Stimulated activated CD8-positive, alpha-beta memory T cell treated with anti-CD3 and anti-CD28 coated beads, Interleukin-7, amount 100 ng/mL, for 1 hour (primary cell): Measurements from ENCODE around the gene IRF7.
"Not testable (repeated sequence)": the region's sequence is repeated elsewhere in the genome, so short reads cannot be mapped to it uniquely, and the experiment has no call there.

ENCODE experiments used
- DNase-seq, 2 donors: peaks; one replicate each; pipeline ENCODE4 v3.0.0-alpha.2; 2020; ENCODE audit warnings: low read depth in 2 of 2

Gene IRF7

DNA sequence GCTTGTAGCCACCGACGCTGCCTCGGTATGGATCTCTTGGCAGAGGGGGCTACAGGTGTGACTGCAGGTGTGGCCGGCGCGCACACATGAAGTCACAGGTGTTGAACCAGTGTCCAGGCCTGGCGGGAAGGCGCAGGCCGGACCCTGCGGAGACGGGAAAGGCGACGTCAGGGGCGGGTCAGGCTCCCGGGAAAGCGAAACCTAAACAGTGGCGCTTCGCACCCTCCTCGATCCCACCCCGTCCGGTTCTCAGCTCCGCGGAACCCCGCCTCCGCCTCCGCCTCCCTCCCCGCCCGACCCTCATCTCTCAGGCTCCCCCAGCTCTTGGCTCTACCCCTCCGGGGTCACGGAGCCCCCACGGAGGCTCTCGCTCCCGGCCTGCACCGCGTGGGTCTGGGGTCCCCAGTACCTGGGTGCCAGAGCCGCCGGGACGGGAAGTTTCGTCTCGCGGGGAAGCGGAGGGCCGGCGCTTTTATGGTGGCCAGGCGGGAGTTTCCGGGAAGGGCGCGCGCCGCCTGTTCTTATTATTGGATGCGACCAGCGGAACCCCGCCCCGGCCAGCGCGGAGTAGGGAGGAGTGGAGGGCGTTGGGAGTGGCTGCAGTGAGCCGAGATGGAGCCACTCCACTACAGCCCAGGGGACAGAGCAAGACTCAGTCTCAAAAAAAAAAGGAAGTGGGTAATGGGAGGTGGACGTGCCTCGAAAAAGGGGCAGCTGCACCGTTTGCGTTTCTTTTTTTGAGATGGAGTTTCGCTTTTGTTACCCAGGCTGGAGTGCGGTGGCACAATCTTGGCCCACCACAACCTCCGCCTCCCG, at the start of gene IRF7:
Gene IRF7, minus strand, starts transcription at position 447 of the 816 bp plus-strand sequence. CDS start 586 bp downstream, outside the sequence.
- DNase-seq: peak; percentile 70 to 83

DNA sequence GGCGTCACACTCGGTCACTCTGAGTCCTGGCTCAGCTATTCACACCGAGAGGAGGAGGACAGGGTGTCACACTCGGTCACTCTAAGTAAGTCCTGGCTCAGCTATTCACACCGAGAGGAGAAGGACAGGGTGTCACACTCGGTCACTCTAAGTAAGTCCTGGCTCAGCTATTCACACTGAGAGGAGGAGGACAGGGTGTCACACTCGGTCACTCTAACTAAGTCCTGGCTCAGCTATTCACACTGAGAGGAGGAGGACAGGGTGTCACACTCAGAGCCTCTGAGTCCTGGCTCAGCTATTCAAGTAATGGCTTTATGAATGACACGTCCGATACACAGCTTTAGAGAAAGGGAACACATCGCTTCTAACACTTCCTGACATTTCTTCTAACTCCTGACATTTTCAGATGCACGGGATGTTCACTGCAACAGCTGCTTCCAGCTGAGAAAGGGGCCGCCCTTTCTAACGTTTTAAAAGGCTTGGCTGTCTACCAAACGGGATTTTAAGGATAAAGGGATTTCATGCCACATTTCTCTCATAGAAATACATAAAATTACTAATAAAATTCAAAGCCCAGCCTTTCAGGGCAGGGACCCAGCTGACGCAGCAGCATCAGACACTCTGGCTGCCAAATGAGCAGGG, 49.4 kb upstream of the IRF7 start:
- no peak for DNase-seq

GRCh38 chr11:662689-663274, 47.0 kb upstream of the IRF7 start:
- DNase-seq: no peak

DNA sequence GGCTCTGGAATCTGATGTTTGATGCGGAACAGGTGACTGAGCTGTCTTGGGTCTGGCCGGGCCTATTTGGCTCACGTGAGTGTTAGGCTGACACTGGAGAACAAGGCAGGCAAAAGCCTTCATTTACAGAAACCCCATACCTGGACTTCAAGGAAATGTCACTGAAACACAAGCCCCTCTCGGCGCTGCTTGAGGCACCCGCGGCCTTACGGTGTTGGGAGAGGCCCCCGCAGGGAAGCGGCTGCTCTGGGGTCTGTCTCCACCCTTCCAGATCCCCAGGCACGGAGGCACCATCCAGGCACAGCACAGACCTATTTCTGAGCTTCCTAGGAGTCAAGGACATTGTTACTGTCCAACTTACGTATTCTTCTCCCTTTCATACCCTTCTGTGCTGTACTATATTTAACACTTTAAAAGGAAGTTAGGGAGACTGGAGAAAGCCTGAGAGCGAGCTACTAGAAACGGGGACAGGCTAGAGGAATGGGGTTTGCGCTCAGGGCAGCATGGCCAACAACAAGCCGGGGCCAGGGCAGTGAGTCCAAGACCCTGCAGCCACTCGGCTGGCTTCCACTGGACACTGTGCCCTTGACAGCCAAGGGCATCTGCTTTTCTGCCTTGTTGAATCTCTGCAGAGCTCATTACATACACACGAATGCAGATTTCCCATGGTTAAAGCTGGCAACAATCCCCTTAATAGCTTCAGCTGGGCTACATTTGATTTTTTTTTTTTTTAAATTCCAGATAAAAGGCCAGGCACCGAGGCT, 45.1 kb upstream of the IRF7 start:
- DNase-seq: no peak

DNA sequence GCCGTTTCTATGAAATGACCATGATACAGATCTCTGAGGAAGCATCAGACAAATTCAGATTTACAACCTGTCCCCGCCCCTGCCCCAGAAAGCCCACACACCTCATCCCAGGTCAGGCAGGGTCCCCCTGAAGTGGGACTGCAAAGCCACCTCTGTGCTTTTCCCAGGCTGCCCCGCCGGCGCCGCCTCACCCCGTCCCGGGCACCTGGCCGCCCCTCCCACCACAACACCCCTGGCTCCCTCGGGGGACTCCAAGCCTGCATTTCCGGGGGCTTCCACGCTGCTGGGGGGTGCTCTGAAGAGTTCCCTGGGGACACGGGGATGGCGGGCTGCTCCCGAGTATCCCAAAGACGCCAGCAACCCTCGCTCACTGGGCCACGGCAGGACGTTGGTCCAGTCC, 44.5 kb upstream of the IRF7 start:
- no peak for DNase-seq

- no peak for DNase-seq
Measured at GRCh38 chr11:659532-660085, 43.9 kb upstream of the IRF7 start.

DNA sequence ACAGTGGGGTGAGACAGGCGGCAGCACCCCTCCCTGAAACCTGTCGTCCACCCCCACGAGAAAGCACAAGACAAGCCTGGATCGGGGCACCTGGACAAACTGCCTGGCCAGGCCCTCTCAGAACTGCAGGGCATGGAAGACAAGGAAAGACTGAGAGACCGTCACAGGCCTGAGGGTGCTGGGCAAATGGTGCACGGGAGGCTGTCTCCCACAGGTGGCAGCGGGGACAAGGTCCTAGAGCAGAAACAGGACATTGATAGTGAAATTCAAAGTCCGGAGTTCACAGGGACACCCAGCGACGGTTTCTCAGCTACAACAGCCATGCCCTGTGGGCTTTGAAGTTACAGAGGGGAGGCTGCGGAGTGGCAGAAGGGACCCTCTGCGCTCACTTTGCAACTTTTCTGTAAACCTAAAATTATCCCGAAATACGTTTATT, 42.0 kb upstream of the IRF7 start:
- DNase-seq: no peak

GRCh38 chr11:656866-657265, 41.1 kb upstream of the IRF7 start:
- DNase-seq: no peak

DNA sequence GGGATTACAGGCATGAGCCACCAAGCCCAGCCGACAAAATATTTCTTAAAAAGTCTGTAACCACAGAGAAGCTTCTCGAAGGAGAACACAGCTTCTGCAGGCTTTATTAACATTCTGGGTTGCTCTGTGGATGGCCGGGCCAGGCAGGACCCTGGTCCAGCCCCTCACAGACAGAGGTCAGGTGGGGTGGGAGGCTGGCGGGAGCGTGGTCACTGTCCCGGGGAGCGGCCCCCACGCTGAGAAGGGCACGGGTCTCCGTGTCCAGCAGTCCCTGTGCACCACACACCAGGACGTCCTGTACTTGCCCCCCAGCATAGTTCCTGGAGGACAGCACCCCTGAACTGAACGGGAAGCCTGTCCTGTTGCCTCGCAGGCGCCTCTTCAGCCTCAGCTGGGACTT, 40.7 kb upstream of the IRF7 start:
- DNase-seq: no peak

GRCh38 chr11:655036-655726, 39.4 kb upstream of the IRF7 start:
- no peak for DNase-seq

DNA sequence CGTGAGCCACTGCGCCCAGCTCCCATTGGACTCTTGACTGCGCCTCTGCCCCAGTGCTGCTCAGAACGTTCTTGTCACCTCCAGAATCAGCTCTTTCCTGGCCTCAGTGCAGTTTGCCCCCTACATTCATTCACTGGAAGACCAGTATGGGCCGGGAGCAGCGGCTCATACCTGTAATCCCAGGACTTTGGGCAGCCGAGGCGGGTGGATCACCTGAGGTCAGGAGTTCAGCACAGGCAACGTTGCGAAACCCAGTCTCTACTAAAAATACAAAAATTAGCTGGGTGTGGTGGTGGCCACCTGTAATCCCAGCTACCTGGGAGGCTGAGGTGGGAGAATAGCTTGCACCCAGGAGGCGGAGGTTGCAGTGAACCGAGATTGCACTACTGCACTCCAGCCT, 38.7 kb upstream of the IRF7 start:
- not testable (repeated sequence) for DNase-seq

DNA sequence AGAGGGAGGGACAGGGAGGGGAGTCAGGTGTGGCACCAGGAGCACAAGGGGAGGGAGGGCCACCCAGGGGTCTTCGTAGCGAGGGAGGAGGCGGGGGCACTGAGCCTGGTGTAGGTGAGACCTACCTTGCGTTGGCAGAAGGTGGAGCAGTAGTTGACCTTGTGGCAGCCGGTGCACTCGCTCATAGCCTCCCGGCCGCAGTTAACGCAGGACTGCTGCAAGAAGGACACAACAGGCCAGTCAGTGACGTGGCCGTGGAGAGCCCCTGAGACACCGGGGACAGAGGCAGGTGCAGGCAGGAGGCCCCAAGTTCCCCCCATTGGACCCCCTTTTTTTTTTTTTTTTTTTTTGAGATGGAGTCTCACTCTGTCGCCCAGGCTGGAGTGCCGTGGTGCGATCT, 38.1 kb upstream of the IRF7 start:
- no peak for DNase-seq

DNA sequence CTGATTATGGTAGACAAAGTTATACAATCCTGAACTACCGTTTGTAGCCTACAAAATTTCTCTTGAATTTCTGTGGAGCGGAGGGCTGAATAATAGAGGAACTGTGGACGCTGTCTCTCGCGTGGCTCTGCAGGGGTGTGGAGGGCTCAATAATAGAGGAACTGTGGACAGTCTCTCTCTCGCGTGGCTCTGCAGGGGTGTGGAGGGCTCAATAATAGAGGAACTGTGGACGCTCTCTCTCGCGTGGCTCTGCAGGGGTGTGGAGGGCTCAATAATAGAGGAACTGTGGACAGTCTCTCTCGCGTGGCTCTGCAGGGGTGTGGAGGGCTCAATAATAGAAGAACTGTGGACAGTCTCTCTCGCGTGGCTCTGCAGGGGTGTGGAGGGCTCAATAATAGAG, 37.4 kb upstream of the IRF7 start:
- DNase-seq: not testable (repeated sequence)

GRCh38 chr11:650482-650881, 34.7 kb upstream of the IRF7 start:
- DNase-seq: no peak

DNA sequence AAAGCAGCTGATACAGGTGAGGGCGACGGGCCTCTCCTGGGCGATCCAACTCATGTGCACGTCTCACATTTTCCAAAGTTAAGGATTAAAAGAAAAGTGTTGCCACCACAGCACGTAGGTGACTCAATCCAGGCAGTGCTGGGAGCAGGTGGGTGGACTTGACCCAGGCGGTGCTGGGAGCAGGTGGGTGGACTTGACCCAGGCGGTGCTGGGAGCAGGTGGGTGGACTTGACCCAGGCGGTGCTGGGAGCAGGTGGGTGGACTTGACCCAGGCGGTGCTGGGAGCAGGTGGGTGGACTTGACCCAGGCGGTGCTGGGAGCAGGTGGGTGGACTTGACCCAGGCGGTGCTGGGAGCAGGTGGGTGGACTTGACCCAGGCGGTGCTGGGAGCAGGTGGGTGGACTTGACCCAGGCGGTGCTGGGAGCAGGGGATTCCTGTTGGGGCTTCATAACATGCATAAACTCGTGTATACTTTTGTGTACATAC, 32.0 kb upstream of the IRF7 start:
- DNase-seq: not testable (repeated sequence)

DNA sequence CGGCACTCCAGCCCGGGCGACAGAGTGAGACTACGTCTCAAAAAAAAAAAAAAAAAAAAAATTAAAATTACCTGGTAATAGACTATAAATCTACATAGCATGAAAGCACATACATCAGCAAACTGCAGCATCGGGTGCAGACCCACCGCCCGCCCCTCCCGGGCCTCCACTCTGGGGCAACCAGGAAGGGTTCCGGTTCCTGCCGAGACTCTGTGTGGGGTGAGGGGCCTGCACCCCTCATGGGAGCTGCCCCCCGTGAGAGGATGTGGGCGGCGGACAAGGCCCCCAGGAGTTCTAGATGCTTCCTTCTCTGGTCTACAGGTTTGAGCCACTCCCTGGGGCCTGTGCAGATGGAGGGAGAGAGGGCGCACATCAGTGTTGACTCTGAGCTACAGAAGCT, 30.5 kb upstream of the IRF7 start:
- no peak for DNase-seq

GRCh38 chr11:645536-645935, 29.8 kb upstream of the IRF7 start:
- no peak for DNase-seq

GRCh38 chr11:643849-644738, 28.3 kb upstream of the IRF7 start:
- DNase-seq: no peak

- no peak for DNase-seq
Measured at GRCh38 chr11:643366-643765, 27.6 kb upstream of the IRF7 start.

GRCh38 chr11:641806-642370, 26.1 kb upstream of the IRF7 start:
- no peak for DNase-seq
